ENCODE results near the gene LMLN.

GRCh38 chr3:197913641-197914380 lies 46.2 kb upstream of the LMLN start:
- TF ChIP-seq EZH2 (IDR thresholded peaks at IDR 0.05; ENCODE audit: borderline replicate concordance, low read depth, low read length, poor library complexity, severe bottlenecking), result no peak
- TF ChIP-seq, protein P1, sequence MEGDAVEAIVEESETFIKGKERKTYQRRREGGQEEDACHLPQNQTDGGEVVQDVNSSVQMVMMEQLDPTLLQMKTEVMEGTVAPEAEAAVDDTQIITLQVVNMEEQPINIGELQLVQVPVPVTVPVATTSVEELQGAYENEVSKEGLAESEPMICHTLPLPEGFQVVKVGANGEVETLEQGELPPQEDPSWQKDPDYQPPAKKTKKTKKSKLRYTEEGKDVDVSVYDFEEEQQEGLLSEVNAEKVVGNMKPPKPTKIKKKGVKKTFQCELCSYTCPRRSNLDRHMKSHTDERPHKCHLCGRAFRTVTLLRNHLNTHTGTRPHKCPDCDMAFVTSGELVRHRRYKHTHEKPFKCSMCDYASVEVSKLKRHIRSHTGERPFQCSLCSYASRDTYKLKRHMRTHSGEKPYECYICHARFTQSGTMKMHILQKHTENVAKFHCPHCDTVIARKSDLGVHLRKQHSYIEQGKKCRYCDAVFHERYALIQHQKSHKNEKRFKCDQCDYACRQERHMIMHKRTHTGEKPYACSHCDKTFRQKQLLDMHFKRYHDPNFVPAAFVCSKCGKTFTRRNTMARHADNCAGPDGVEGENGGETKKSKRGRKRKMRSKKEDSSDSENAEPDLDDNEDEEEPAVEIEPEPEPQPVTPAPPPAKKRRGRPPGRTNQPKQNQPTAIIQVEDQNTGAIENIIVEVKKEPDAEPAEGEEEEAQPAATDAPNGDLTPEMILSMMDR (conservative IDR thresholded peaks at IDR 0.05; ENCODE audit: low read depth, low read length), result no peak

Measured in A673 (cell line).